NCI-H510A (cell line): ENCODE data around the gene SENP8.

Experiments
- DNase-seq: peaks from one replicate; lab custom pipeline; 2025; lab: John Stamatoyannopoulos, UW

The SENP8 gene

DNA sequence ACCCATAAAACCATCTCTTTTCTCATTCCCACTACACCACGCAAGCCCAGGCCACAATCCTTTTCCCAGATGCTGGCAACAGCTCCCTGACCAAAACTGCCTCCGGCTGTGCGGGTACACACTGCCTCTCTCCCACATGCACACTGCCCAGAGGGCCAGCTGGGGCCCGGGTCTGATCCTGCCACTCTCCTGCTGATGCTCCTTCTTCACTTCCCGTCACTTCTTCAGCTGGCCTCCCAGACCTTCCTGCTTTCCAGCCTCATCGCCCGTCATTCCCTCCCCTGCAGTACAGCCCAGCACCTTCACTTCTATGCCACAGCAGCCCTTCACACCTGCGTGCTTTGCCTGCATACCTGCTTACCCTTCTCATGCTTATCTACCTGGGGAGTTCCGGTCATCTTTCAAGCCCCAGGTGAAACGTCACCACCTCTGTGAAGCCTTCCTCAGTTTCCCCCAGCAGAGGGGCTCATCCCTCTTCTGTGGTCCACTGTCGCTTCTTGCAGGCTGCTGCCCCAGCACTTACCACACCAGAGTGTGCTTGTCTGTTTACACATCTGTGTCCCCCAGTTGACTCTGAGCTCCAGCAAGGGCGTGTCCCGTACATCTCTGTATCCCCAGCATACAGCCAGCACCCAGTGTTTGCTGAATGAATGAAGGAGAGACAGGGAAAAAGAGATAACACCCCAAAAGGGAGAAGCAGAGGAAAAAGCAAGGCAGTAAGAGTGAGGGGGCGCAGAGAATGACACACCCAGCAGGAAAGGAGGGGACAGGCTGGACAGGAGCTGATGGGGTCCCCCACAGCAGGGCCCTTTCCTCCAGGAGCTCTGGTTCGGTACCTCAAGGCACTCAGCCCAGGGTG lies 57.2 kb downstream of the SENP8 start:
- no peak for DNase-seq

DNA sequence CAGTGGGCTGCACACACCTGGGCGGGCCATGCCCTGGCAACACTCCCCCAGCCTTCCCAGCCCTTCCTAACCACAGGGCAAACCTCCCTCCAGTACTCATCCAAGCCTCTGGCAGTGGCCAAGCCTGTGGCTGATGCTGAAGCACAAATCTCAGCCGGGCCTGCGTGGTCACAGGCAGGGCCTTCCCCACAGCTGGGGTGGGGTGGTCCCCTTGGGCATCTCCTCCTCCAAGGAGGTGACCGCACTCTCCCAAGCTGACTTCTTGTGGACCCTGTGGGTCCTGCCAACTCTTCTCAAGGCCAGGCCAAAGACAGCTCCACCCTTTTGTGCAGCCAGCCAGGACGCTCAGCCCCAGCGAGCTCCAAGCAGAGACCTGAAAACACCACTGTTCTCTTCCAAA lies 58.0 kb downstream of the SENP8 start:
- DNase-seq: no peak

- DNase-seq: no peak
Measured at GRCh38 chr15:72176743-72177142, 58.5 kb downstream of the SENP8 start.

GRCh38 chr15:72178976-72179585 lies 60.9 kb downstream of the SENP8 start:
- no peak for DNase-seq

DNA sequence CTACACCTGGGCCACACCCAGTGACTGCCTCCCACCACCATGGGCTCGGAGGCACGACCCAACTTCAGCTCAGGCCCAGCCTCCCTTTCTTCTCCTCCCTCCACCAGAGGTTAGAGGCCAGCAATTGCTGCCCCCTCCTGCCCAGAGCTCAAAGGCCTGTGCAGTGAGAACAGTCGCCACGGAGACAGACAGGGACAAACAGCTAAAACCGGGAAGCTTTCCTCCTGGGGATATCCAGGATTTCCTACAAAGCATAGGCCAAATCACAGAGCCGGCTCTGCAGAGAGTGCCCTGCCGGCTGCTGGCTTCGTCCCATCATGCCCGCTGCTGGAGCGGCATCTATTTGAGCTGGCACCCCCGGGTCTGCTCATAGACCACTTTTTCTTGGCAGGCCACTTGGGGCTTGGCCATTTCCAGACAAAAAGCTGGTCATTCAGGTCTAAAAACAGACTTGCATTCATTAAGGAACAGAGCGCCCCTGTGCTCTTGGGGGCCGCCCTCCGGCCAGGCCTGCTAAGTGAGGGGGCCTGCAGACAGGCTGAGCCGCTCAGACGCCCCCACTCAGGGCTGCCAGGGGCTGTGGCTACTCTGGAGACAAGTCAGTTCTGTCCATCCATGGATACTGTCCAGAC lies 61.9 kb downstream of the SENP8 start:
- DNase-seq: no peak

GRCh38 chr15:72180761-72181324 lies 62.6 kb downstream of the SENP8 start:
- no peak for DNase-seq

DNA sequence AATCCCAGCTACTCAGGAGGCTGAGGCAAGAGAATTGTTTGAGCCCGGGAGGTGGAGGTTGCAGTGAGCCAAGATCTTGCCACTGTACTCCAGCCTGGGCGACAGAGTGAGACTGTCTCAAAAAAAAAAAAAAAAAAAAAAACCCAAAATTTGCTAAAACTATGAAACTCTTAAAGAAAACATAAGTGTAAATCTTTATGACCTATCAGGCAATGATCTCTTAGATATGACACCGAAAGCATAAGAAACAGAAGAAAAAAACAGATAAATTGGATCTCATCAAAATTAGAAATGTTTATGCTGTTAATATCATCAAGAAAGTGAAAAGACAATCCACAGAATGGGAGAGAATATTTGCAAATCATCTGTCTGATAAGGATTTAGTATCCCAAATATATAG lies 64.0 kb downstream of the SENP8 start:
- DNase-seq: no peak

DNA sequence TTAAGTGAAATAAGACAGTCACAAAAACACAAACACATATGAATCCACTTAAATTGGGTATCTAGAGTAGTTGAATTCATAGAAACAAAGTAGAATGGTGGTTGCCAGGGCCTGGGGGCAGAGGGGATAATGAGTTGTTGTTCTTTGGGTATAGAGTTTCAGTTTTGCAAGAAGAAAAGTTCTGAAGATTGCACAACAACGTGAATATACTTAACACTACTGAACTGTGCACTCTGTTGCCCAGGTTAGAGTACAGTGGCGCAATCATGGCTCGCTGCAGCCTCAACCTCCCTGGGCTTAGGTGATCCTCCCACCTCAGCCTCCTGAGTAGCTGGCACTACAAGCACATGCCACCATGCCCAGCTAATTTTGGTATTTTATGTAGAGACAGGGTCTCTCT lies 64.5 kb downstream of the SENP8 start:
- no peak for DNase-seq

DNA sequence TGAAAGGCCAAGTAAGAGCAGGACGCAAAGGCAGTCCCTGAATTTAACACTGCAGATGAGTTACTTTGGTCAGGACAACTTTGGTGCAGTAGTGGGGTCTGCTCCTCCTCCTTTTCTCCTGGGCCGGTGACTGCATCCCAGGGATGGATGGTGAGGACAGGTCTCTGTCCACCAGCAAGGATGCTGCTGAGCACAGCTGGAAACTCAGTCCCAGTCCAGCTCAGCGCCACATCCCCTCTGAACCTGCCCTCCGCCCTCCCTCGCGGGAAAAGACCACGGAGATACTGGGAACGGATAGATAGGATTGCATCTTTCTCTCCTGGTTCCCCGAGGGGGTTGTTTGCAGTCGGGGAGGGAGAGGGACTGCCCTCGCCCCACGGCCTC lies 65.6 kb downstream of the SENP8 start:
- DNase-seq: no peak

DNA sequence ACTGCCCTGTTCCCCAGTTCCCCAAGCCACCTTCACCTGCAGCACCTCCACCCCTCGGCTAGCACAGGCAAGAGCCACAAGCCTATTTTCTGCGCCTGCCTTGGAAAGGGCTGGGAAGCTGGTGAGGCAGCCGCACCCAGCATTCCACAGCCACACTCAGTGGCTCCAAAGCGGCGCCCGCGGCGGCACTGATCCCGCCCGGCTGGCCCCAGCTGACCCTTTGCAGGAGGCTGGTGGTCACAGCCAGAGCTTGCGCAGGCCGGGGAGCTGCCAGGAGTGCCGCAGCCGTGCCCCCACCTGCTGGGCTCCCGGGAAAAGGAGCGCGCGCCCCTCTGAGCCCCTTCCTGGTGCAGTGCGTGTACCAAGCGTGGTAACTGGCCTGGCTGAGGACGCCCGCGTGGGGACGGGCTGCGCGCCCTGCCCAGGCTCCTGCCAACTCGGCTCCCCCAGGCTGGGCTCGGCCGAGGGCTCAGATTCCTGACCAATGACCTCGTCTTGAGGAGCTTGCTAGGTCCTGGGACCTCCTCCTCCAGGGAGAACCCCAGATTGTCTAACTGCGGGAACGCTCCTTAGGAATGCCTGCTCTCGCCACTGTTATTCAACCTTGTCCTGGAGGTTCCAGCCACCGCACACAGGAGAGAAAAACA lies 66.1 kb downstream of the SENP8 start:
- no peak for DNase-seq

DNA sequence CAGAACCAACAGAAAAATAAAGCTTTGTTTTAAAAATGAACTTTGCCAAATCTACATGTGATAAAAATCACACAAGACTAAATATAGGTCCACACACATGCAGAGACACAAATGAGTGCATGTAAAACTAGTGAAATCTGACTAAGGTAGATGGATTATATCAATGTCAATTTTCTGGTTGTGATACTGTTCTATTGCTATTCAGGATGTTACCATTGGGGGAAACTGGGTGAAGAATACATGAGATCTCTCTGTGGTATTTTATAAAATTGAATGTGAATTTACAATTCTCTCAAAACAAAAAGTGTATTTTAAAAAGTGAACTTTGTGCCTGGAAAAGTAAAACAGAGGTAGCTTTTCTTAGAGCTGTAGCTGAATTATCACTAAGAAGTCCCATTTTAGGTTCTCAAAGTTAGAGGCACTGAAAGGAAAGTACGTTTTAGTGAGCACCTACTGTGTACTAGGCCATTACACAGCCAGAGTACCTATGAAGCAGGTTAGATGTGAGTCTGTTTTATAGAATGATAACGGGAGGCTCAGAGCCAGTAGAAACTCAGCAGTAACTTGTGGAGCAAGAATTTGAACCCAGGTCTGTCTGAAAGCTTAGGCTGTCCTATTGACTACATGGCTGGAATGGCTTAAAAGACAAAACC lies 71.2 kb downstream of the SENP8 start:
- no peak for DNase-seq

GRCh38 chr15:72192416-72192815 lies 74.2 kb downstream of the SENP8 start:
- no peak for DNase-seq
